Measurements from ENCODE around the gene NUP210L. TPM values are rescaled to one million over a fixed set of nuclear protein-coding genes. Genes with fewer than 3 reads are reported as not detected.
A peak's percentile ranks its signal among the peaks of the same experiment; 100 is the strongest.

NUP210L gene
- total RNA-seq, 4 donors from 2014 or later, result 0.09 to 0.21 TPM; not detected in 2

GRCh38 chr1:154191990-154192461, 37.2 kb upstream of the NUP210L start, which contains the start of gene TPM3:
Gene TPM3, minus strand, starts transcription at chr1:154192100. Its CDS starts 82 bp downstream, at chr1:154192018.
- no peaks in the 10 kb centered on the region for H3K36me3 ChIP-seq
- intact Hi-C loops (cut with DNase I; ENCODE audit: low total_unique reads), result no loop called here
- peak within 1 kb of the TSS; percentile 63 for H3K27ac ChIP-seq
- H3K9me3 ChIP-seq, result no peaks in the 10 kb centered on the region
- H3K4me3 ChIP-seq, result peak within 1 kb of the TSS in 1 of 2 donors; percentile 5
- TF ChIP-seq POLR2A (IDR thresholded peaks at IDR 0.05) (peak in 1 of 2 donors; percentile 42), CTCF (IDR thresholded peaks at IDR 0.05) (no peak)
- no peaks in the 10 kb centered on the region for H3K4me1 ChIP-seq
- peak in 1 of 2 donors; percentile 43 for DNase-seq
- no peaks in the 10 kb centered on the region for H3K27me3 ChIP-seq

GRCh38 chr1:154190550-154190949, 35.7 kb upstream of the NUP210L start:
- Histone ChIP-seq H3K36me3 (no peaks in the 10 kb centered on the region), H3K27ac (peak overlapping the region; percentile 63), H3K9me3 (no peaks in the 10 kb centered on the region), H3K27me3 (no peaks in the 10 kb centered on the region), H3K4me3 (no peak overlapping the region), H3K4me1 (no peaks in the 10 kb centered on the region)
- no peak for TF ChIP-seq POLR2A (IDR thresholded peaks at IDR 0.05)
- no peak for TF ChIP-seq CTCF (IDR thresholded peaks at IDR 0.05)
- intact Hi-C loops (cut with DNase I; ENCODE audit: low total_unique reads), result no loop called here
- peak in 1 of 2 donors; percentile 68 for DNase-seq

GRCh38 chr1:154186852-154187501, 32.1 kb upstream of the NUP210L start:
- H3K27me3 ChIP-seq, result no peaks in the 10 kb centered on the region
- no peaks in the 10 kb centered on the region for H3K9me3 ChIP-seq
- no peak overlapping the region for H3K4me3 ChIP-seq
- TF ChIP-seq POLR2A (IDR thresholded peaks at IDR 0.05), result no peak
- no peak for TF ChIP-seq CTCF (IDR thresholded peaks at IDR 0.05)
- no peak for DNase-seq
- H3K4me1 ChIP-seq, result no peaks in the 10 kb centered on the region
- H3K27ac ChIP-seq, result no peak overlapping the region
- H3K36me3 ChIP-seq, result no peaks in the 10 kb centered on the region
- intact Hi-C loops (cut with DNase I; ENCODE audit: low total_unique reads), result no loop called here

- Histone ChIP-seq H3K27ac (no peak overlapping the region), H3K27me3 (no peaks in the 10 kb centered on the region), H3K9me3 (no peaks in the 10 kb centered on the region), H3K36me3 (no peaks in the 10 kb centered on the region), H3K4me1 (no peaks in the 10 kb centered on the region), H3K4me3 (no peak overlapping the region)
- TF ChIP-seq POLR2A (IDR thresholded peaks at IDR 0.05) (no peak), CTCF (IDR thresholded peaks at IDR 0.05) (peak in 1 of 4 experiments; percentile 8)
- intact Hi-C loops (cut with DNase I; ENCODE audit: low total_unique reads), result no loop called here
- no peak for DNase-seq
These were observed 31.3 kb upstream of the NUP210L start for GRCh38 chr1:154186177-154186576.

Measured in uterus (tissue), 4 donors.